Cardiac atrium fibroblast (primary cell): ENCODE data around the gene FMNL3. TPM values are rescaled to one million over a fixed set of nuclear protein-coding genes. Genes with fewer than 3 reads are reported as not detected.

Experiments used
- total RNA-seq: library from RNA; depleted of rRNA; stranded (reverse); fragments of >200 nt; gene quantifications from 2 replicates; pipeline ENCODE4 v1.2.3, GENCODE V29; 2015

FMNL3 gene, protein sequence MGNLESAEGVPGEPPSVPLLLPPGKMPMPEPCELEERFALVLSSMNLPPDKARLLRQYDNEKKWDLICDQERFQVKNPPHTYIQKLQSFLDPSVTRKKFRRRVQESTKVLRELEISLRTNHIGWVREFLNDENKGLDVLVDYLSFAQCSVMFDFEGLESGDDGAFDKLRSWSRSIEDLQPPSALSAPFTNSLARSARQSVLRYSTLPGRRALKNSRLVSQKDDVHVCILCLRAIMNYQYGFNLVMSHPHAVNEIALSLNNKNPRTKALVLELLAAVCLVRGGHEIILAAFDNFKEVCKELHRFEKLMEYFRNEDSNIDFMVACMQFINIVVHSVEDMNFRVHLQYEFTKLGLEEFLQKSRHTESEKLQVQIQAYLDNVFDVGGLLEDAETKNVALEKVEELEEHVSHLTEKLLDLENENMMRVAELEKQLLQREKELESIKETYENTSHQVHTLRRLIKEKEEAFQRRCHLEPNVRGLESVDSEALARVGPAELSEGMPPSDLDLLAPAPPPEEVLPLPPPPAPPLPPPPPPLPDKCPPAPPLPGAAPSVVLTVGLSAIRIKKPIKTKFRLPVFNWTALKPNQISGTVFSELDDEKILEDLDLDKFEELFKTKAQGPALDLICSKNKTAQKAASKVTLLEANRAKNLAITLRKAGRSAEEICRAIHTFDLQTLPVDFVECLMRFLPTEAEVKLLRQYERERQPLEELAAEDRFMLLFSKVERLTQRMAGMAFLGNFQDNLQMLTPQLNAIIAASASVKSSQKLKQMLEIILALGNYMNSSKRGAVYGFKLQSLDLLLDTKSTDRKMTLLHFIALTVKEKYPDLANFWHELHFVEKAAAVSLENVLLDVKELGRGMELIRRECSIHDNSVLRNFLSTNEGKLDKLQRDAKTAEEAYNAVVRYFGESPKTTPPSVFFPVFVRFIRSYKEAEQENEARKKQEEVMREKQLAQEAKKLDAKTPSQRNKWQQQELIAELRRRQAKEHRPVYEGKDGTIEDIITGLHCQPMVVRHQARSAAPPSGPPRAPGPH
- total RNA-seq, result 10.3 and 21.7 TPM in 2 replicates

GRCh38 chr12:49707128-49707811 is at the start of gene FMNL3:
Gene FMNL3, minus strand, starts transcription at chr12:49707405. Its CDS starts 225 bp downstream, at chr12:49707180.

DNA sequence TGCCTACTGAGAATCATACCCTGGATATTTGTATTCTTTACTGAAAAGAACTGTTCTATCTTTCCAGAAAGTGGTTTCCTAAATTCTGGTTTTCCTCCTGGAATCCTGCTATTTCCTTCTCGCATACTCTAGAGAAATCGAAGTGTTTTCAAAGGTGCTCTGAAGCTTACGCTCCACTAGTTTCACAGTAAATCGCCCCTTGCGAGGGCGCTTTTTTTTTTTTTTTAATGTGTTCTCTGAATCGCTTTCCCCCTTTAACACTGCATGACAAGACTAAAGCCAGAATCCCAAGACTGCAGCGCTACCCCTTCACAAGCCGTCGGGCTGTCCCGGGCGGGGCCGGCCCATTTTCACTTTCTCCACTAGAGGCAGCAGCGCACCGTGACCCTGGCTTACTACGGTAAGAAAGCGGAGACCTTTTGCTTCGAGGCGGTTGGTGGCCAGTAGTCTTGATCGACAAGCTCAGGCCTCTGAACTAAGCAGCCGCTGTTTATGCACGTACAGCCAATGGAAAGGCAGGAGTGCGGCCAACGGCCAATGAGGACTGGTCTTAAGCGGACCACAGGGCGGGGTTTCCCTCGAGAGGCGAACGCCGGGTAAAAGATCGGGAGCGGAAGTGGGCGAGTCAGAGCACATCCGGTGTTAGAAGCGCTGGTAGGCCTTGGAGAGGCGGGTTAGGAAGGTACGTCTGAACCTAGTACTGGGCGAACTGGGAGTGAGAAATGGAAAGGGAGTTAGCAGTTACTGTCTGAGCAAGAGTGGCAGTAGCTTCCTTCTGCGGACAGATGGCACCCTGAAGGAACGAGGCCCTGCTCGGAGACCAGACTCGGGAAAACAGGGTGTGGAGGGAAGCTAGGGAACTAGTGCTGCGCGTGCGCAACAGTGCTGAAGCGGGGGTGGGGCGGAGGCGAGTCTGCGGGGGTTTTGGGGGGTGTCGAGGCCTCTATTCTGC is 34.0 kb upstream of the FMNL3 start, which contains the start of gene TMBIM6:
TMBIM6 (plus strand) TSS at position 628 of the 952 bp plus-strand sequence. CDS start 10,937 bp downstream, outside the sequence.

GRCh38 chr12:49623142-49623904 is 83.9 kb downstream of the FMNL3 start, which contains the start of gene PRPF40B:
Gene PRPF40B, plus strand, starts transcription at chr12:49623561. Its CDS starts 30 bp downstream, at chr12:49623591.

GRCh38 chr12:49605539-49605938 is 101.7 kb downstream of the FMNL3 start, which contains the start of gene FAM186B:
Gene FAM186B, minus strand, starts transcription at chr12:49605639. Its CDS starts 162 bp downstream, at chr12:49605477.

Other genes starting within 250 kb of the FMNL3 start
- gene KCNH3, start 168.4 kb downstream of the FMNL3 start, total RNA-seq, result 0.54 TPM in 1 of 2 replicates, not detected in the other
- gene MCRS1, start 139.3 kb downstream of the FMNL3 start, total RNA-seq, result 59.5 and 63.2 TPM in 2 replicates
- gene FAM186B, start 101.8 kb downstream of the FMNL3 start, total RNA-seq, result 0.54 TPM in 1 of 2 replicates, not detected in the other
- 2.6 and 5.2 TPM in 2 replicates for gene PRPF40B, start 83.8 kb downstream of the FMNL3 start, total RNA-seq
- gene TMBIM6, start 34.2 kb upstream of the FMNL3 start, total RNA-seq, result 325 and 339 TPM in 2 replicates
- gene NCKAP5L, start 121.0 kb upstream of the FMNL3 start, total RNA-seq, result 20.8 and 29.0 TPM in 2 replicates
- gene BCDIN3D, start 135.7 kb upstream of the FMNL3 start, total RNA-seq, result 4.7 and 5.4 TPM in 2 replicates
- gene FAIM2, start 196.5 kb upstream of the FMNL3 start, total RNA-seq, result 18.8 and 21.5 TPM in 2 replicates
- not detected in 2 replicates for gene AQP2, start 243.3 kb upstream of the FMNL3 start, total RNA-seq